Body of pancreas (tissue), 4 donors: ENCODE data around the gene IDI2.
"Not testable (repeated sequence)": the region's sequence is repeated elsewhere in the genome, so short reads cannot be mapped to it uniquely, and the experiment has no call there.

Experiments used
- CTCF ChIP-seq, 7 experiments: fragments of 450-650 bp in 4 of 7; fragments of 200-600 bp in 3 of 7; sonication (generic) in 3 of 7; IDR thresholded peaks; one replicate each; pipeline ENCODE4 v1.5.1; 2016 to 2019; ENCODE audit warnings: antibody characterized with exemption in 7 of 7
- POLR2A ChIP-seq, 3 donors: fragments of 450-650 bp; IDR thresholded peaks; one replicate each; pipeline ENCODE4 v1.6.1; 2016; ENCODE audit warnings: antibody characterized with exemption in 3 of 3, mild to moderate bottlenecking in 2 of 3

- TF ChIP-seq POLR2A, CTCF (IDR thresholded peaks at IDR 0.05): not testable (repeated sequence)
Observed at GRCh38 chr10:1038769-1039168, 13.1 kb upstream of the IDI2 start.
